GM19438 (cell line): ENCODE results near the gene BOLA2B.

Experiments used
- ATAC-seq: cut with Tn5 transposase; IDR thresholded peaks from one replicate; pipeline ENCODE4 v1.9.1; 2021; ENCODE audit warnings: low read depth; ENCODE audit not compliant: unreplicated experiment

The BOLA2B gene

GRCh38 chr16:30145657-30146056 is 47.8 kb downstream of the BOLA2B start:
- ATAC-seq, result no peak

GRCh38 chr16:30144917-30145316 is 48.5 kb downstream of the BOLA2B start:
- ATAC-seq, result no peak

- no peak for ATAC-seq
These were observed 49.4 kb downstream of the BOLA2B start for GRCh38 chr16:30144017-30144416.

- ATAC-seq, result no peak
These were observed 50.1 kb downstream of the BOLA2B start for GRCh38 chr16:30143347-30143702.
